ENCODE results near the gene DENND1A.

DENND1A gene

DNA sequence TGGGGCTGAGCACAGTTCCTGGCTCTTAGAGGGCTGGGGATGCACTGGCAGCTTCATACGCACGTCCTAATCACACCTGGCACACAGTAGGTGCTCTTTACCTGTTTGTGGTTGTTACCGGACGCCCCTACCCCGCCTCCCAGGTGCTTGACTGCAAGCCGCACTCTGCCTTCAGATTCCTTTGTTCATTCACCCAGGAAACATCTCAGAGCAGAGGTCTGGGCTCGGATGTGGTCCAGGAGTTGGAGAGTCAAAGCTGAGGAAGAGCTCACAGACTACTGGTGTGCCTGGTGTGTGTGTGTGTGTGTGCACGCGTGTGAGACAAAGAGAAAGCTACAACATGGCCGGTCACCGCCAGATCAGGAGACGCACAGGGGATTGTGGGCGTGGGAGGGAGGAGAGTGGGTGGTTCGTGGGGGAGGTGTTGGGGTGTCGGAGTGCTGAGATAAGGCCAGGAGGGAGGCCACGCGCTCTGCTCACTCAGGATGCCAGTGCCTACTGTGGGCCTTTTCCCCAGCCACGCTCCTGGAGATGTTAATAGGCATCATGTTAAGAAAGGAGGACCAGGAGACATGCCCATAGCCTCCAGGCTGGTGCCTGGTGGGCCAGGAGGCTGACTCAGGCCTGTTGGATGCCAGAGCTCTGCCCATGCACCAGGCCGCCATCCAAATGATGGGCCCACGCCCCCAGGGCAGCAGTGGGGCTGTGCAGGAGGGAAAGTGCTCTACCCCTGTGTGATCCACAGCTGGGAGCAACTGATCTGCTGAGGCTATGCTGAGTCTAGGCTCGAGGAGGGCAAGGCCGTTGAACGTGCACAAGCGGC, 534.0 kb downstream of the DENND1A start:
- no peaks in the 10 kb centered on the region for H3K4me1 ChIP-seq (ENCODE audit: control insufficient read depth, insufficient read depth, low read length)
- no peak overlapping the region for H3K27ac ChIP-seq (ENCODE audit: low read depth, low read length)
- no peaks in the 10 kb centered on the region for H3K36me3 ChIP-seq (ENCODE audit: control insufficient read depth, insufficient read depth, low read length)
- no peak overlapping the region for H3K4me3 ChIP-seq (ENCODE audit: low read depth, low read length)
- no peaks in the 10 kb centered on the region for H3K9me3 ChIP-seq (ENCODE audit: control insufficient read depth, insufficient read depth, low read length)
- no peak overlapping the region for H3K9ac ChIP-seq (ENCODE audit: low read depth, low read length)
- H3K27me3 ChIP-seq (ENCODE audit: control insufficient read depth, insufficient read depth, low read length), result no peaks in the 10 kb centered on the region

DNA sequence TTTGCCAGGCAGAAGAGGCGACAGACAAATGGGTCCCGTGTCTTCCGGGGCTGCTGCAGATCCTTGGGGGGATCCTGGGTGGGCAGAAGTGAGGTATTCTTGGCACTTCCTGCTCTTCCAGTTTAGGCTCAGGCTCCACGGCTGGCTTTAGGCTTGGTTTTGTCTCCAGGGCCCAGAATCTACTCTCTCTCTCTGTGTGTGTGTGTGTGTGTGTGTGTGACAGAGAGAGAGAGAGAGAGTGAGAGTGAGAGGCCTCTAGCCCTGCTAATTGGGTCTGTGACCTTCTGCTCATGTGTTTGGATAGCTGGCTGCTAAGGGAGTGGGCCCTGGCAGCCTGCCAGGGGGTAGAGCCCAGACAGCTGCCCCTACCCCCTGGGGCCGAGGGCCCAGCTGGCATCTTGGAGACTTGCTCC, 534.6 kb downstream of the DENND1A start:
- Histone ChIP-seq H3K27ac (ENCODE audit: low read depth, low read length) (no peak overlapping the region), H3K4me1 (ENCODE audit: control insufficient read depth, insufficient read depth, low read length) (no peaks in the 10 kb centered on the region), H3K36me3 (ENCODE audit: control insufficient read depth, insufficient read depth, low read length) (no peaks in the 10 kb centered on the region), H3K9me3 (ENCODE audit: control insufficient read depth, insufficient read depth, low read length) (no peaks in the 10 kb centered on the region), H3K27me3 (ENCODE audit: control insufficient read depth, insufficient read depth, low read length) (no peaks in the 10 kb centered on the region), H3K9ac (ENCODE audit: low read depth, low read length) (no peak overlapping the region; the same call in 1 of the 2 replicates), H3K4me3 (ENCODE audit: low read depth, low read length) (no peak overlapping the region)

DNA sequence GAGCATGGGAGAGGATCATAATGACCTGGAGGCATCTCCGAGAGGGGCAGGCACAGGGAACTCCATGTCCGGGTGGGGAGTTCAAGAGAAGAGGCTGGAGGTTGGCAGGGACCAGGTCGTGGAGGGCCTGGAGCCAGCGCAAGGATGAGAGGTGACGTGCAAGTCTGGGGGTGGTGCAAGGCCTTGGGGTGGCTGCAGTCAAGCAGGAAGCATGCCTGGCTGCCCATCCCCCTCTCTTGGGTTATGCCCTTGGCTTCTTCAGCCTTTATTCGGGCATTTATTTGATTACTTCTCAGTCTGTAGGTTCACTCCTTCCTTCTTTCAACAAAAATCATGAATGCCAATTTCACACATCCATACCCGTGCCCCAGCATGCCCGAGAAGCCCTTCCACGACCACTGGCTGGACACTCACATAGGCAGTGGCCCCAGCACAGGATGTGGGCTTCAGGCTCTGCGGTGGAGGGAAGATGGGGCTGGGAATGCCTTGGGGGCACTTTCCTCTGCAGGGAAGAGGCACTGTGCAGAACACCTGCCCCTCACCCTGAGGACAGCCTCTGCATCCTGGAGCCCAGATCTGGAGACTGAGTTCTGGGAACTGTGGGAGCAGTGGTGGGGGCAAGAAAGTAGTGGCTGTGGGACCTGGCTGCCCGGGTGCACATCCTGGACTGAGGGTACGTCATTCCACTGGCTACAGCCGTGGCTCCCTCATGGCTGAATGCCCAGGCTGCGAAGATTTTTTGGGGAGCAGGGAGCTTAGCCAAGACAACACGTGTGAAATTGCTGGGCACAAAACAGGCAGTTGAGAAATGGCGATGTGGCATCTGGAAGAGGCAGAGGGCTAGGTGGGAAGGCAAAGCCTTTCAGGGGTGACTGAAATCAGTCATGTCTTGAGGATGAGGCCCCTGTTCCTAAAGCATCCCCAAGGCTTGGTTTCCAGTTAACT, 535.4 kb downstream of the DENND1A start:
- Histone ChIP-seq H3K36me3 (ENCODE audit: control insufficient read depth, insufficient read depth, low read length) (no peaks in the 10 kb centered on the region), H3K4me3 (ENCODE audit: low read depth, low read length) (no peak overlapping the region), H3K4me1 (ENCODE audit: control insufficient read depth, insufficient read depth, low read length) (no peaks in the 10 kb centered on the region), H3K27ac (ENCODE audit: low read depth, low read length) (no peak overlapping the region), H3K27me3 (ENCODE audit: control insufficient read depth, insufficient read depth, low read length) (no peaks in the 10 kb centered on the region), H3K9ac (ENCODE audit: low read depth, low read length) (no peak overlapping the region; the same call in 1 of the 2 replicates), H3K9me3 (ENCODE audit: control insufficient read depth, insufficient read depth, low read length) (no peaks in the 10 kb centered on the region)

DNA sequence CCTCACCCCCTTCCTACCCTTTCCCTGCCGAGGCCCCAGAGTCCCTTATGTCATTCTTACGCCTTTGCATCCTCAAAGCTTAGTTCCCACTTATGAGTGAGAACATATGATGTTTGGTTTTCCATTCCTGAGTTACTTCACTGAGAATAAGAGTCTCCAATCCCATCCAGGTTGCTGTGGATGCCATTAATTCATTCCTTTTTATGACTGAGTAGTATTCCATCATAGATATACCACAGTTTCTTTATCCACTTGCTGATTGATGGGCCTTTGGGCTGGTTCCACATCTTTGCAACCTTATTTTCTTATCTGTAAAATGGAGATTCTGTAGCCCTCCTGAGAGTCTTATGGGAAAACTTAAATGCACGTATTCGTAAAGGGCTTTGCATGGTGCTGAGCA, 537.1 kb downstream of the DENND1A start:
- H3K27ac ChIP-seq (ENCODE audit: low read depth, low read length), result no peak overlapping the region
- H3K4me1 ChIP-seq (ENCODE audit: control insufficient read depth, insufficient read depth, low read length), result no peaks in the 10 kb centered on the region

GRCh38 chr9:123391946-123392345, 538.0 kb downstream of the DENND1A start:
- Histone ChIP-seq H3K36me3 (ENCODE audit: control insufficient read depth, insufficient read depth, low read length) (no peaks in the 10 kb centered on the region), H3K9me3 (ENCODE audit: control insufficient read depth, insufficient read depth, low read length) (no peaks in the 10 kb centered on the region), H3K9ac (ENCODE audit: low read depth, low read length) (no peak overlapping the region), H3K27me3 (ENCODE audit: control insufficient read depth, insufficient read depth, low read length) (no peaks in the 10 kb centered on the region), H3K4me3 (ENCODE audit: low read depth, low read length) (no peak overlapping the region), H3K27ac (ENCODE audit: low read depth, low read length) (no peak overlapping the region), H3K4me1 (ENCODE audit: control insufficient read depth, insufficient read depth, low read length) (no peaks in the 10 kb centered on the region)

More for the DNA sequence above, 537.1 kb downstream of the DENND1A start:
- Histone ChIP-seq H3K27me3 (ENCODE audit: control insufficient read depth, insufficient read depth, low read length) (no peaks in the 10 kb centered on the region), H3K9ac (ENCODE audit: low read depth, low read length) (no peak overlapping the region), H3K4me3 (ENCODE audit: low read depth, low read length) (no peak overlapping the region), H3K36me3 (ENCODE audit: control insufficient read depth, insufficient read depth, low read length) (no peaks in the 10 kb centered on the region), H3K9me3 (ENCODE audit: control insufficient read depth, insufficient read depth, low read length) (no peaks in the 10 kb centered on the region)

- Histone ChIP-seq H3K36me3 (ENCODE audit: control insufficient read depth, insufficient read depth, low read length) (no peaks in the 10 kb centered on the region), H3K9me3 (ENCODE audit: control insufficient read depth, insufficient read depth, low read length) (no peaks in the 10 kb centered on the region), H3K9ac (ENCODE audit: low read depth, low read length) (no peak overlapping the region), H3K4me1 (ENCODE audit: control insufficient read depth, insufficient read depth, low read length) (no peaks in the 10 kb centered on the region), H3K4me3 (ENCODE audit: low read depth, low read length) (no peak overlapping the region), H3K27me3 (ENCODE audit: control insufficient read depth, insufficient read depth, low read length) (no peaks in the 10 kb centered on the region), H3K27ac (ENCODE audit: low read depth, low read length) (no peak overlapping the region)
Measured at GRCh38 chr9:123391233-123391632, 538.7 kb downstream of the DENND1A start.

DNA sequence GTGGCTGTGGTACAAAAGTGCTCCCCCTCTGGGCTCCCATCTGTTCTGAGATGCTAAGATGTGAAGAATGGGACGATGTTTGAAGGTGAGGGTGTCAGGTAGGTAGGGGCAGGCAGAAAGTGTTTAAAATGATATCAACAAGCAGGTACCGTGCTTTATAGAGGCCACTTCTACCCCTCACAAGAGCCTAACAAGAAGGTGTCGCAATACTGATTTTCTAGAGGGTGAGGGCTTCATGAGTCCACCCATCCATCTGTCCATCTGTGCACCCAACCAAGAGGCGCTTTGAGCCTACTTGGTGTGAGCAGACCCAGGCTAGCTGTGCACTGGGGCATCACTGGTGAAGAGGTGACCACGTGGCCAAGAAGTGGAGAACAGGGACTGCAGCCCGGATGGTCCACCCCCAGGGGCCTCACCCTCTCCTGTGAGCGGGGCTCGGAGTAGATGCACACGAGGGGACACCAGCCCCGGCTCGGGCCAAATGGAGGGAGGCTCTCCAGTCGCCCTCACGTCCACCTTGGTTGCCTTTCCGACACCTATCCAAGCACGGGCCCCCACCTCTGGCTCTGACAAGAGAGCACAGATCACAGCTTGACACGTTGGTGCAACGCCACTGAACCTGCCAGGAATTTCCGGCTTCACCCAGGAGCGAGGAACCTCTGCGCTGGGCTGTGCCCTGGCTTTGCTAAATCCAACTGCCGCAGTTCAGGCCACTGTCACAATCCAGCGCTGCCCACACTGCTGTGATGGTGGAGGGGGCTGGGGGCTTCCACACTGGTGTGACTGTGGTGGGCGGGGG, 539.4 kb downstream of the DENND1A start:
- no peak overlapping the region for H3K9ac ChIP-seq (ENCODE audit: low read depth, low read length)
- no peaks in the 10 kb centered on the region for H3K9me3 ChIP-seq (ENCODE audit: control insufficient read depth, insufficient read depth, low read length)
- H3K27me3 ChIP-seq (ENCODE audit: control insufficient read depth, insufficient read depth, low read length), result no peaks in the 10 kb centered on the region
- H3K4me1 ChIP-seq (ENCODE audit: control insufficient read depth, insufficient read depth, low read length), result no peaks in the 10 kb centered on the region
- H3K27ac ChIP-seq (ENCODE audit: low read depth, low read length), result no peak overlapping the region
- no peaks in the 10 kb centered on the region for H3K36me3 ChIP-seq (ENCODE audit: control insufficient read depth, insufficient read depth, low read length)
- H3K4me3 ChIP-seq (ENCODE audit: low read depth, low read length), result no peak overlapping the region

DNA sequence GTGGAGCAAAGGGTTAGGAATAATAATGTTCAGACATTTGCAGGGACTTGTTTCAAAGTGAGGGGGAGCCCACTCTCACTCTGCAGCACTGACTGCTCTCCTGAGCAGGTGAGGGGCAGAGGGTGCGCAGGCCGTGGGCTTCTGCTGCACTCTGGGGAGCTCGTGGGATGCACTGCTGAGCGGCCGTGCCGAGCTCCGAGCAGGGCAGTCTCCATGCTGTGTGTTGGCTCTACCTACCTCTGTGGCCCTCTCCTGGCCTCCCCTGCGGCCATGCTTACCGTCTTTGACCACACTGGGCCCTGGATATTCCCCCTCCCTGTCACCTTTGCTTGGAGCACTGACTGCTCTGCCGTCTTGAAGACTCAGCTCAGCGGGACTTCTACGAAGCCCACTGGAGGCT, 540.2 kb downstream of the DENND1A start:
- Histone ChIP-seq H3K9ac (ENCODE audit: low read depth, low read length) (no peak overlapping the region), H3K27me3 (ENCODE audit: control insufficient read depth, insufficient read depth, low read length) (no peaks in the 10 kb centered on the region), H3K9me3 (ENCODE audit: control insufficient read depth, insufficient read depth, low read length) (no peaks in the 10 kb centered on the region), H3K36me3 (ENCODE audit: control insufficient read depth, insufficient read depth, low read length) (no peaks in the 10 kb centered on the region), H3K4me3 (ENCODE audit: low read depth, low read length) (no peak overlapping the region), H3K27ac (ENCODE audit: low read depth, low read length) (no peak overlapping the region), H3K4me1 (ENCODE audit: control insufficient read depth, insufficient read depth, low read length) (no peaks in the 10 kb centered on the region)

DNA sequence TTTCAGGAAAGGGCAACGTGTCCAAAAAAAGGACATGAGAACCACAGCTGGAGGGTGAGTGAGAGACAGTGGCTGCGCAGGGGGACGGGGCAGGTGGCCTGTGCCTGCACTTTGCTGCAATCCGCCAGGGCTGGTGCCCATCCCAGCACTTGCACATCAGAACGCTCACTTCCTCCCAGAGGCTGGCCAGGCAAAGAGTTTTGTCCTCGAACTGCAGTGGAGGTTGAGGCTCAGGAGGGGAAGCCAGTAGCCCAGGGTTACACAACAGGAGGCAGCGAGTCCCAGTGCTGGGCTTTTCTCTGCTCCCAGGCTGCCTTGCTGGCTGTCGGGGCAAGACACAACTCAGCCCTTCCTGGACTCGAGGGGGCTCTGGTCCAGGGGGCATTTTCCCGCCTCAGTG, 540.9 kb downstream of the DENND1A start:
- H3K9me3 ChIP-seq (ENCODE audit: control insufficient read depth, insufficient read depth, low read length), result no peaks in the 10 kb centered on the region
- H3K27me3 ChIP-seq (ENCODE audit: control insufficient read depth, insufficient read depth, low read length), result no peaks in the 10 kb centered on the region

DNA sequence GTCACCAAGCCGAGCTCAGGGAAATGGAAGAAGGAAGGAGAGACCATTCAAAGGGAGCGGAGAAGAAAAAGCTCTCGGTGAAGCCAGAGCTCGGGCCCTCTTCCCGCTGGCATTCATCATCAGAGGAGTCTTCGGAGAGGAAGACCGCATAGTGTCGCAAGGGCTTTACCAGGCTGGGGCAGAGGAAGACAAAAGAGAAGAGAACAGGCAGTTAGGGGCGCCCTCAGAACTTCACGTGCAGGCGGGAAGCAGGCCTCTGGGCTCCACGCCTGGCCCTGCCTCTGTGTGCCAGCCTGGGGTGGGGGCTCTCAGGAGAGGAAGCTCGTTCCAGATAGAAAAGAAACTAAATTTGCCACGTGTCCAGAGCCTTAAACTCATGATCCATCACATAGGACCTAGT, 542.2 kb downstream of the DENND1A start:
- Histone ChIP-seq H3K4me1 (ENCODE audit: control insufficient read depth, insufficient read depth, low read length) (no peaks in the 10 kb centered on the region), H3K36me3 (ENCODE audit: control insufficient read depth, insufficient read depth, low read length) (no peaks in the 10 kb centered on the region), H3K9ac (ENCODE audit: low read depth, low read length) (no peak overlapping the region), H3K27me3 (ENCODE audit: control insufficient read depth, insufficient read depth, low read length) (no peaks in the 10 kb centered on the region), H3K4me3 (ENCODE audit: low read depth, low read length) (no peak overlapping the region), H3K27ac (ENCODE audit: low read depth, low read length) (no peak overlapping the region), H3K9me3 (ENCODE audit: control insufficient read depth, insufficient read depth, low read length) (no peaks in the 10 kb centered on the region)

More for the DNA sequence above, 540.9 kb downstream of the DENND1A start:
- Histone ChIP-seq H3K4me3 (ENCODE audit: low read depth, low read length) (no peak overlapping the region), H3K9ac (ENCODE audit: low read depth, low read length) (no peak overlapping the region), H3K27ac (ENCODE audit: low read depth, low read length) (no peak overlapping the region), H3K36me3 (ENCODE audit: control insufficient read depth, insufficient read depth, low read length) (no peaks in the 10 kb centered on the region), H3K4me1 (ENCODE audit: control insufficient read depth, insufficient read depth, low read length) (no peaks in the 10 kb centered on the region)

Data from HUES48 (cell line).